GM21447 (cell line): Measurements from ENCODE around the gene ZBTB20.

Source experiments
- ATAC-seq: cut with Tn5 transposase; IDR thresholded peaks from one replicate; pipeline ENCODE4 v1.9.1; 2021; ENCODE audit not compliant: unreplicated experiment

Gene ZBTB20

GRCh38 chr3:114454551-114455251, 692.4 kb downstream of the ZBTB20 start:
- ATAC-seq = no peak

GRCh38 chr3:114453361-114453780, 693.7 kb downstream of the ZBTB20 start:
- no peak for ATAC-seq

GRCh38 chr3:114452937-114453336, 694.2 kb downstream of the ZBTB20 start:
- ATAC-seq = no peak

- ATAC-seq = no peak
Measured at GRCh38 chr3:114452256-114452655, 694.8 kb downstream of the ZBTB20 start.

GRCh38 chr3:114451561-114452018, 695.5 kb downstream of the ZBTB20 start:
- ATAC-seq = no peak

GRCh38 chr3:114451051-114451451, 696.0 kb downstream of the ZBTB20 start:
- ATAC-seq = no peak

- ATAC-seq = no peak
Measured at GRCh38 chr3:114450008-114450596, 697.0 kb downstream of the ZBTB20 start.

GRCh38 chr3:114449271-114450007, 697.6 kb downstream of the ZBTB20 start:
- no peak for ATAC-seq

- ATAC-seq = no peak
Measured at GRCh38 chr3:114447950-114448479, 699.1 kb downstream of the ZBTB20 start.

GRCh38 chr3:114447545-114447944, 699.5 kb downstream of the ZBTB20 start:
- no peak for ATAC-seq

- no peak for ATAC-seq
Measured at GRCh38 chr3:114446600-114446999, 700.5 kb downstream of the ZBTB20 start.

- no peak for ATAC-seq
Measured at GRCh38 chr3:114445233-114445632, 701.9 kb downstream of the ZBTB20 start.

GRCh38 chr3:114444216-114444615, 702.9 kb downstream of the ZBTB20 start:
- no peak for ATAC-seq

GRCh38 chr3:114442246-114442645, 704.8 kb downstream of the ZBTB20 start:
- ATAC-seq = no peak

GRCh38 chr3:114441386-114441785, 705.7 kb downstream of the ZBTB20 start:
- ATAC-seq = no peak

GRCh38 chr3:114440700-114441099, 706.4 kb downstream of the ZBTB20 start:
- ATAC-seq = no peak

GRCh38 chr3:114439284-114439683, 707.8 kb downstream of the ZBTB20 start:
- no peak for ATAC-seq

GRCh38 chr3:114437897-114438296, 709.2 kb downstream of the ZBTB20 start:
- no peak for ATAC-seq

GRCh38 chr3:114436182-114436581, 710.9 kb downstream of the ZBTB20 start:
- no peak for ATAC-seq

GRCh38 chr3:114435386-114436115, 711.5 kb downstream of the ZBTB20 start:
- no peak for ATAC-seq

- no peak for ATAC-seq
Measured at GRCh38 chr3:114432310-114432709, 714.8 kb downstream of the ZBTB20 start.
